Small intestine (tissue), 16 donors: Measurements from ENCODE around the gene MCM3AP. TPM values are rescaled to one million over a fixed set of nuclear protein-coding genes. Genes with fewer than 3 reads are reported as not detected.

Source experiments
- DNase-seq, 2 donors: peaks; one replicate each; pipeline versions ENCODE4 v3.0.0 to v3.0.0-alpha.2; 2013
- FAIRE-seq: peaks from 2 replicates; lab custom pipeline; 2012; peaks lifted over from hg19 to GRCh38; lab: Jason Lieb, UNC
- H3K27ac ChIP-seq, 3 donors: one replicate each; pipeline ENCODE4 v1.5.1; 2013; ENCODE audit warnings: low read length in 2 of 3, mild to moderate bottlenecking in 2 of 3, control low read depth in 1 of 3, inconsistent platforms in 1 of 3, low read depth in 1 of 3, moderate library complexity in 1 of 3
- H3K27me3 ChIP-seq, 3 donors: one replicate each; pipeline ENCODE4 v1.6.1; 2013; ENCODE audit warnings: low read length in 3 of 3, inconsistent platforms in 1 of 3; ENCODE audit not compliant: control insufficient read depth in 3 of 3, insufficient read depth in 3 of 3
- H3K36me3 ChIP-seq, 3 donors: one replicate each; pipeline ENCODE4 v1.6.1; 2013; ENCODE audit warnings: low read length in 3 of 3, inconsistent platforms in 1 of 3, low read depth in 1 of 3, mild to moderate bottlenecking in 1 of 3, moderate library complexity in 1 of 3; ENCODE audit not compliant: control insufficient read depth in 3 of 3, insufficient read depth in 2 of 3
- H3K4me1 ChIP-seq, 3 donors: one replicate each; pipeline ENCODE4 v1.6.1; 2013; ENCODE audit warnings: low read length in 2 of 3, inconsistent platforms in 1 of 3, low read depth in 1 of 3, mild to moderate bottlenecking in 1 of 3, moderate library complexity in 1 of 3; ENCODE audit not compliant: control insufficient read depth in 3 of 3, insufficient read depth in 2 of 3
- H3K4me3 ChIP-seq, 3 donors: one replicate each; pipeline ENCODE4 v1.5.1; 2013; ENCODE audit warnings: low read length in 3 of 3, control low read depth in 1 of 3, inconsistent platforms in 1 of 3, low read depth in 1 of 3, mild to moderate bottlenecking in 1 of 3, moderate library complexity in 1 of 3
- H3K9me3 ChIP-seq, 2 donors: one replicate each; pipeline ENCODE4 v1.6.1; 2013; ENCODE audit warnings: low read depth in 1 of 2, low read length in 1 of 2; ENCODE audit not compliant: control insufficient read depth in 2 of 2, insufficient read depth in 1 of 2
- WGBS, 3 donors: extraction: QIAGEN DNeasy Blood & Tissue Kit; methylation state at CpG; one replicate each; pipeline ENCODE4 v1.1.7; 2013; 5-methylcytosine and 5-hydroxymethylcytosine counted together
- long read RNA-seq, 10 donors: transcript quantifications; one replicate each; lab custom pipeline, GENCODE V29; 2026
- polyA plus RNA-seq, 4 donors: library from polyadenylated mRNA; stranded (reverse) in 3 of 4; unstranded in 1 of 4; fragments of 200-250 nt in 3 of 4; fragments of 120-200 nt in 1 of 4; gene quantifications; one replicate each; pipeline versions ENCODE4 v1.2.1 to v1.2.3, GENCODE V29; 2013
- donor health status: healthy with polysubstance abuse.
- donor health status: control.
- donor health status: control.
- donor health status: Bipolar disorder and iron deficiency.
- donor health status: healthy.

The MCM3AP gene
- 10 to 100 TPM; 38.3 to 75.4 (median 42.6) TPM for polyA plus RNA-seq
- long read RNA-seq, donor 1, full-length matches to known transcripts, result 12 of 31 reads
- long read RNA-seq, donor 1, partial matches to known transcripts, result 19 of 31 reads
- long read RNA-seq, donor 1, other reads (novel, unspliced or antisense), result 0 of 31 reads
- long read RNA-seq, donor 2, full-length matches to known transcripts, result 2 of 2 reads
- long read RNA-seq, donor 2, partial matches to known transcripts, result 0 of 2 reads
- long read RNA-seq, donor 2, other reads (novel, unspliced or antisense), result 0 of 2 reads
- long read RNA-seq, donor 3, transcript MCM3AP-209 (2 exons, 199 nt), result major isoform, 5 of 7 reads
- long read RNA-seq, donor 3, partial matches to known transcripts, result 0 of 7 reads
- long read RNA-seq, donor 3, other reads (novel, unspliced or antisense), result 0 of 7 reads
- long read RNA-seq, donor 4, result 0 reads
- long read RNA-seq, donor 5, partial matches to known transcripts, result 0 of 1 reads
- long read RNA-seq, donor 5, other reads (novel, unspliced or antisense), result 0 of 1 reads
- long read RNA-seq, donor 6, partial matches to known transcripts, result 0 of 4 reads
- long read RNA-seq, donor 6, other reads (novel, unspliced or antisense), result 0 of 4 reads
- long read RNA-seq, donor 7, partial matches to known transcripts, result 5 of 7 reads
- long read RNA-seq, donor 7, other reads (novel, unspliced or antisense), result 0 of 7 reads
- long read RNA-seq, donor 8, result 0 reads
- long read RNA-seq, donor 9, partial matches to known transcripts, result 0 of 4 reads
- long read RNA-seq, donor 9, other reads (novel, unspliced or antisense), result 0 of 4 reads
- long read RNA-seq, donor 10, partial matches to known transcripts, result 0 of 8 reads
- long read RNA-seq, donor 10, other reads (novel, unspliced or antisense), result 0 of 8 reads

DNA sequence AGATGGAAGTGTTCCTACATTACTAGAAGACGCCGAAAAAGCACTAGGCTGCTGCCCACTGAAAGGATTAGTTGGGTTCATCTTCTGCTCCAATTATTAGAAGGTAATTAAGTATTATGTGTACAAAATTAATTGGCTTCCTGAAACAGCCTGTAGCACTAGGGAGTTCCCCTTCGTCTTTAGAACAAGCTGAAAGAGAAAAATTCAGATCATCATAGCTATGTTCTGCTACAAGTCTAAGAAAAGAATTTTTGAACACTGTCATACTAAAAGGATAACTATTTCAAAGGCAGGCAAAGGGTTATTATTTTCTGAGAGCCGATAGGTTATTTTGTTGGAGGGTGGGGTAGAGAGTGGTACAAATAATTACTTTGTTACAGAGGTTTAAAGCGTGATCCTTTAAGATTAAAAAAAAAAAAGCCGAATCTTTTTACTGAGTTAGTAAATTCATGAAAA, at the start of gene MCM3AP:
Gene MCM3AP, minus strand, starts transcription at position 406 of the 456 bp plus-strand sequence. Its CDS starts 325 bp downstream, at position 81.
- peaks cover 2 to 27% (median 2%) of the 10 kb centered on the region in 3 donors for H3K36me3 ChIP-seq
- 26 to 34% (median 32%) methylated on average over 6 of the region's 6 CpGs for WGBS, 3 donors
- H3K9me3 ChIP-seq, result no peaks in the 10 kb centered on the region
- DNase-seq, result no peak
- H3K27me3 ChIP-seq, result no peaks in the 10 kb centered on the region
- peak within 1 kb of the TSS; percentile 91 to 96 (median 92) for H3K27ac ChIP-seq
- H3K4me1 ChIP-seq, result peaks cover 6 to 17% (median 17%) of the 10 kb centered on the region in 3 donors
- H3K4me3 ChIP-seq, result peak within 1 kb of the TSS; percentile 77 to 81 (median 78)
- no peak for FAIRE-seq

DNA sequence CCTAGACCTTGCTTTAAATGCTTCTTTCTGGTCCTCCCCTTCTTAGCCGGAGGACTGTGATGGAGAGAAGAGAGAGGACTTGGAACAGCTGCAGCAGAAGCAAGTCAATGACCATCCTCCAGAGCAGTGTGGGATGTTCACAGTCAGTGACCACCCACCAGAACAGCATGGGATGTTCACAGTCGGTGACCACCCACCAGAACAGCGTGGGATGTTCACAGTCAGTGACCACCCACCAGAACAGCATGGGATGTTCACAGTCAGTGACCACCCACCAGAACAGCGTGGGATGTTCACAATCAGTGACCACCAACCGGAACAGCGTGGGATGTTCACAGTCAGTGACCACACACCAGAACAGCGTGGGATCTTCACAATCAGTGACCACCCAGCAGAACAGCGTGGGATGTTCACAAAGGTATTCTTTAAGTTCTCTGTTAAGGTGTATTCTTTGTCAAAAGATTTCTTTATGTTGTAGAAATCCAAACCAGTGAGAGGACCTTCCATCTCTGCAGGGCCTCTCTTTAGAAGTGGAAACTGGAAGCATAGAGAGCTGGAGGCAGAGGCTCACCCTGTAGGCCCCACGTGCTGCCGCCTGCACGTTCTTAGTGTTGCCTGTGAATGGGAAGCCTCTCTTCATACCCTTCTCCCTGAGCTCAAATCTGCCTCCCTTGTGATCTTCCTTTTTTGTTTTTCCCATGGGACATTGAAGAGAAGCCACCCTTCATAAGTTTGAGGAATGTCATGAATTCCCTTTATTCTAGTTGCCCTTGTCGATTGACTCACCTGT, 49.1 kb upstream of the MCM3AP start:
- peaks cover 0 to 47% (median 12%) of the 10 kb centered on the region in 3 donors for H3K36me3 ChIP-seq
- H3K27ac ChIP-seq, result no peak overlapping the region
- FAIRE-seq (no peak), DNase-seq (no peak)
- 89 to 96% (median 91%) methylated on average over 12 of the region's 12 CpGs for WGBS, 3 donors
- no peaks in the 10 kb centered on the region for H3K9me3 ChIP-seq
- no peaks in the 10 kb centered on the region for H3K4me1 ChIP-seq
- no peak overlapping the region for H3K4me3 ChIP-seq
- no peaks in the 10 kb centered on the region for H3K27me3 ChIP-seq

DNA sequence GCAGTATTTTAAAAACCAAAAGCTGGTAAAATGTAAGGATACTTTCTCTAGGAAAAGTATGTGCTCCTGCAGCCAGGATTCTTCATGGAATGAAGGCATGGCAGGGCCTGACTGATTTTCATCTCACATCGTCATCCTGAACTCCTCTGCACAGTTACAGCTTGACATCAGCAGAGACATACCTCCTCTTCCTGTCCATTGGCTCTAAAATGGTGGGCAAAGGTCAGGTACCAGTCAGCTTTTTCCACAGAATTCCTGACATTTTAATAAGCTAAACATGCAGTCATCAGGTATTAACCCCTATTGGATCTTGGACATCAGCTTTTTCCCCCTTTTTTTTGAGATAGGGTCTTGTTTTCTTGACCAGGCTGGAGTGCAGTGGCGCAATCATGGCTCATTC, 44.4 kb upstream of the MCM3AP start:
- Histone ChIP-seq H3K27me3 (no peaks in the 10 kb centered on the region), H3K36me3 (peaks cover 0 to 26% (median 5%) of the 10 kb centered on the region in 3 donors)
- WGBS, 3 donors, result 95 to 100% (median 97%) methylated on average over 2 of the region's 2 CpGs

DNA sequence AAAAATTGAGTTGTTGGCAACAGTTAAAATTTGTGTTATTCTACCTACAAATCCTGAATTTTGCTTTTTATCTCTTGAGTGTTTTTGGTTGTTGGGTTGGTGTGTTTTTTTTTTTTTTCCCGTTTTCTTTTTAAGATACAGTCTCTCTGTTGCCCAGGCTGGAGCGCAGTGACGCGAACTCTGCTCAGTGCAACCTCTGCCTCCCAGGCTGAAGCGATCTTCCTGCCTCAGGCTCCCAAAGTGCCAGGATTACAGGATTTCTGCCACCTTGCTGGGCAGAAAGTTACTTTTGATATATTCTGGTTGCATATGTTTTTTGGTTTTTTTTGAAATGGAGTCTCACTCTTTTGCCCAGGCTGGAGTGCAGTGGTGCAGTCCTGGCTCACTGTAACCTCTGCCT, 42.7 kb upstream of the MCM3AP start:
- DNase-seq, result no peak
- H3K4me3 ChIP-seq, result no peak overlapping the region
- no peaks in the 10 kb centered on the region for H3K9me3 ChIP-seq
- H3K36me3 ChIP-seq, result peaks cover 0 to 19% (median 5%) of the 10 kb centered on the region in 3 donors
- no peak for FAIRE-seq
- H3K27ac ChIP-seq, result no peak overlapping the region
- 76 to 79% (median 78%) methylated on average over 5 of the region's 5 CpGs for WGBS, 3 donors
- peaks cover 0 to 8% (median 0%) of the 10 kb centered on the region in 3 donors for H3K4me1 ChIP-seq
- no peaks in the 10 kb centered on the region for H3K27me3 ChIP-seq

More for the DNA sequence above, 44.4 kb upstream of the MCM3AP start:
- Histone ChIP-seq H3K27ac (no peak overlapping the region), H3K9me3 (no peaks in the 10 kb centered on the region), H3K4me3 (no peak overlapping the region), H3K4me1 (peaks cover 0 to 8% (median 0%) of the 10 kb centered on the region in 3 donors)
- no peak for DNase-seq
- FAIRE-seq, result no peak

DNA sequence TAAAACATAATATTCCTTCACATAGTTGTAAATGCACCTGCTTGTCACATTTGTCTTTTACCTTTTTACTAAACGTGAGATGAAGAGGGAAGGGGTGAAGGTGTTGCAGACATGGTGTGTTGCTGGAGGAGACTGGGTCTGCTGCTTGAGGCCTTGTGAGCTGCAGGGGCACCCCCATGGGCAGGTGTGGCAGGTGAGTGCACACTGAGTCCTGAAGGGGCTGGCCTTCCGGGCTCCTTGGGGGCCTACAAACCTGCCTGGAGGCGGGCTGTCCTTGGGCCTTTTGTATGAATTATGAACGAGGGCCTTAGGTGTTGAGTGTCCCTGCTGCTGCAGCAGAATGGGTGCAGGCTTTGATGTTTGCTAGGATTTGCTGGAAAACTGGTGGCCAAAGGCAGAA, 42.3 kb upstream of the MCM3AP start:
- WGBS, 3 donors, result 73 to 87% (median 85%) methylated on average over 4 of the region's 4 CpGs
- Histone ChIP-seq H3K36me3 (peaks cover 0 to 19% (median 4%) of the 10 kb centered on the region in 3 donors), H3K27me3 (no peaks in the 10 kb centered on the region), H3K4me1 (peaks cover 0 to 8% (median 0%) of the 10 kb centered on the region in 3 donors), H3K9me3 (no peaks in the 10 kb centered on the region), H3K27ac (no peak overlapping the region), H3K4me3 (no peak overlapping the region)
- DNase-seq (no peak), FAIRE-seq (no peak)

DNA sequence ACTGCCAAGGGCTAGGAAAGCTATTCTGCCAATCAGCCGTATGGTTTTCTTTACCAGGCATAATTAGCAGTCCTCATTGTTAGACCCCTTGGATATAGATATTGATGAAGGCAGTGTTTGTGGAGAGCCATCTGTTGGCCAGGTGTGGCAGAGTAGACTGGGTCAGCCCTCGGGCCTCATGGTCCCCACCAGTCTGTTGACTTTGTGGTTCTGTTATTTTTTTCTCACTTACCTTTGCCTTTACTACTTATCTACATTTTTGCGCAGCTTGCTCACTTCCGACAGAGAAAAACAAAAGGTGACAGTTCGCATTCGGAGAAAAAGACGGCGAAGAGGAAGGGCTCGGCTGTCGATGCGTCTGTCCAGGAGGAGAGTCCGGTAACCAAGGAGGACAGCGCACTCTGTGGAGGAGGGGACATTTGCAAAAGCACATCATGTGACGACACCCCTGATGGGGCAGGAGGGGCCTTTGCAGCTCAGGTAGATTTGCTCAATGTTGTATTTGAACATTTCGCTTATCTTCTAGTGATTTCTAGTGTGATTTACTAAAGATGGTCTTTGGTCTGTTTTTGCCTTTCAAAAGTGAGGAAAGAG, 40.8 kb upstream of the MCM3AP start:
- peak overlapping the region in 1 of 3 donors; percentile 11 for H3K27ac ChIP-seq

DNA sequence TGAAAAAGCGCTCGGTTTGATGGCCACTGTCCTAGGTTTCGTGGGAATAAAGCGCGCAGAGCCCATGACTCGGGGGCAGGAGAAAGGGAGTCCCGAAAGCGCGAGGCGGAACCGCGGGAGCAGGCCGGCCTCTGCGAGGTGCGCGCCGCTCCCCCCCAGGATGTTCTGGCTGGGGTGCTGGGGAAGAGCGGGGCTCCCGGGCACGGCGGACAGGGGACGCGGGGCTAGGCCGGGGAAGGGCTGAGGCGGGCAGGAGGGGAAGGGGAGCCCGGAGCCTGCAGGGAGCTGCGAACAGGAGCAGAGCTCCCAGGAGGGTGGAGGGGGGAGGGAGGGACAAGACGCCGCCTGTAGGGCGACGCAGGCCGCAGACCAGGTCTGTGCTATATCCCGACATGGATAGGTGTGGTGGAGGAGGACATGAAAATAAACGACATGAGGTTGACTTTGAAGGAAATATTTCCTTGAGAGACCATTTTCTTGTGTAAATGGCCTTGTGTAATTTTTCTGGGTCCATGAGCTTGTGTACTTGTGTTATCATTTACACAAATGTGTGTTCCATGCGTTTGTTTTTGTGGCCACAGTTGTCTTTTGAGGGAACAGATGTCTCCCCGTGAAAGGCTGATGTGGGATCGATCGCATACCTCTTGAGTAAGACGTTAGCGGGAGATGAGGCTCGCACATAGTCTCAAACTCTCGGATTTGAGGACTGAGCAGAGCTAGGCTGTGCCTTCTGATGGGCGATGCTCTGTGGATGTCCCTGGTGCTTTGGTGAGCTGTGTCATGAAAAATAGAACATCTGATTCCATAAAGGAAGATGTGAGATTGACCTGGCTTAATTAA, 39.9 kb upstream of the MCM3AP start:
- no peak for FAIRE-seq
- Histone ChIP-seq H3K4me3 (peak overlapping the region; percentile 64 to 72 (median 66)), H3K27ac (peak overlapping the region; percentile 72 to 87 (median 76)), H3K4me1 (peaks cover 0 to 14% (median 0%) of the 10 kb centered on the region in 3 donors), H3K36me3 (peaks cover 0 to 16% (median 4%) of the 10 kb centered on the region in 3 donors), H3K27me3 (no peaks in the 10 kb centered on the region), H3K9me3 (no peaks in the 10 kb centered on the region)
- 10 to 13% (median 12%) methylated on average over 37 to 43 of the region's 43 CpGs for WGBS, 3 donors
- peak; percentile 43 to 75 for DNase-seq

More for the DNA sequence above, 40.8 kb upstream of the MCM3AP start:
- no peaks in the 10 kb centered on the region for H3K9me3 ChIP-seq
- FAIRE-seq (no peak), DNase-seq (peak in 1 of 2 donors; percentile 44)
- H3K36me3 ChIP-seq, result peaks cover 0 to 19% (median 4%) of the 10 kb centered on the region in 3 donors
- H3K4me3 ChIP-seq, result no peak overlapping the region
- no peaks in the 10 kb centered on the region for H3K27me3 ChIP-seq
- 92 to 94% (median 93%) methylated on average over 15 of the region's 15 CpGs for WGBS, 3 donors
- peaks cover 0 to 14% (median 0%) of the 10 kb centered on the region in 3 donors for H3K4me1 ChIP-seq
